ENCODE results near the gene RFX5. TPM values are rescaled to one million over a fixed set of nuclear protein-coding genes. Genes with fewer than 3 reads are reported as not detected.
"Not testable (repeated sequence)": the region's sequence is repeated elsewhere in the genome, so short reads cannot be mapped to it uniquely, and the experiment has no call there.

The RFX5 gene
- 21.1 TPM for total RNA-seq
- long read RNA-seq, transcript RFX5-215 (11 exons, 2,355 nt) = major isoform, 6 of 15 reads
- long read RNA-seq, partial matches to known transcripts = 9 of 15 reads
- long read RNA-seq, other reads (novel, unspliced or antisense) = 0 of 15 reads

- intact Hi-C loops (cut with micrococcal nuclease) = loop anchor here (10.0 kb wide), 1 partner anchor 48 kb away; the partner anchor contains the start of gene PSMB4
- peak; percentile 99 for ATAC-seq
- peak; percentile 95 for DNase-seq
Measured at GRCh38 chr1:151346769-151347522, at the start of gene RFX5. Gene RFX5, minus strand, starts transcription at chr1:151347252. Its CDS starts 932 bp downstream, at chr1:151346320.

- not testable (repeated sequence) for ATAC-seq, DNase-seq
- intact Hi-C loops (cut with micrococcal nuclease) = loop anchor here (10.0 kb wide), 1 partner anchor 51 kb away; the partner anchor contains the start of gene RFX5
Measured at GRCh38 chr1:151396265-151396664, 49.2 kb upstream of the RFX5 start.

GRCh38 chr1:151393583-151393982, 46.5 kb upstream of the RFX5 start:
- ATAC-seq (no peak), DNase-seq (no peak)
- intact Hi-C loops (cut with micrococcal nuclease) = loop anchor here (10.0 kb wide), 1 partner anchor 49 kb away; the partner anchor contains the start of gene RFX5

- no peak for DNase-seq
- intact Hi-C loops (cut with micrococcal nuclease) = loop anchor here (10.0 kb wide), 1 partner anchor 46 kb away; the partner anchor contains the start of gene RFX5
- ATAC-seq = no peak
Measured at GRCh38 chr1:151391079-151391563, 44.1 kb upstream of the RFX5 start.

- not testable (repeated sequence) for ATAC-seq
- intact Hi-C loops (cut with micrococcal nuclease) = loop anchor here (10.0 kb wide), 1 partner anchor 46 kb away; the partner anchor contains the start of gene RFX5
Measured at GRCh38 chr1:151390221-151391078, 43.4 kb upstream of the RFX5 start.

GRCh38 chr1:151386002-151386401, 39.0 kb upstream of the RFX5 start:
- no peak for DNase-seq
- intact Hi-C loops (cut with micrococcal nuclease) = no loop called here
- ATAC-seq = no peak

More at GRCh38 chr1:151390221-151391078, 43.4 kb upstream of the RFX5 start:
- not testable (repeated sequence) for DNase-seq

- DNase-seq (no peak), ATAC-seq (no peak)
- intact Hi-C loops (cut with micrococcal nuclease) = no loop called here
Measured at GRCh38 chr1:151384584-151384983, 37.5 kb upstream of the RFX5 start.

- ATAC-seq = no peak
- intact Hi-C loops (cut with micrococcal nuclease) = no loop called here
- DNase-seq = no peak
Measured at GRCh38 chr1:151377150-151377884, 30.3 kb upstream of the RFX5 start.

- intact Hi-C loops (cut with micrococcal nuclease) = no loop called here
- ATAC-seq (no peak), DNase-seq (no peak)
Measured at GRCh38 chr1:151373196-151373595, 26.1 kb upstream of the RFX5 start.

GRCh38 chr1:151372058-151372934, 25.2 kb upstream of the RFX5 start, which contains the start of gene SELENBP1:
Gene SELENBP1, minus strand, starts transcription at chr1:151372705. Its CDS starts 64 bp downstream, at chr1:151372641.
- DNase-seq (peak; percentile 88), ATAC-seq (peak; percentile 90)
- intact Hi-C loops (cut with micrococcal nuclease) = no loop called here

- ATAC-seq = peak; percentile 58
- intact Hi-C loops (cut with micrococcal nuclease) = no loop called here
- peak; percentile 83 for DNase-seq
Measured at GRCh38 chr1:151371370-151372057, 24.5 kb upstream of the RFX5 start.

GRCh38 chr1:151370211-151370911, 23.3 kb upstream of the RFX5 start:
- peak; percentile 78 for DNase-seq
- peak; percentile 33 for ATAC-seq
- intact Hi-C loops (cut with micrococcal nuclease) = no loop called here

- intact Hi-C loops (cut with micrococcal nuclease) = no loop called here
- DNase-seq = peak; percentile 30
- ATAC-seq = no peak
Measured at GRCh38 chr1:151369621-151370048, 22.6 kb upstream of the RFX5 start.

GRCh38 chr1:151369302-151369610, 22.2 kb upstream of the RFX5 start:
- intact Hi-C loops (cut with micrococcal nuclease) = no loop called here
- no peak for DNase-seq
- ATAC-seq = no peak

GRCh38 chr1:151368393-151369301, 21.6 kb upstream of the RFX5 start:
- no peak for ATAC-seq
- DNase-seq = no peak
- intact Hi-C loops (cut with micrococcal nuclease) = no loop called here

Measured in left ventricle myocardium superior (tissue), 1 donor.